CD4-positive, alpha-beta memory T cell (primary cell): Measurements from ENCODE around the gene DSG1. TPM values are rescaled to one million over a fixed set of nuclear protein-coding genes. Genes with fewer than 3 reads are reported as not detected.
"Not testable (repeated sequence)": the region's sequence is repeated elsewhere in the genome, so short reads cannot be mapped to it uniquely, and the experiment has no call there.

ENCODE experiments used
- CTCF ChIA-PET: fragments of 350-600 bp; sonication (Branson Sonifier 250); formaldehyde crosslinking; loops from one replicate; lab custom pipeline; 2021; ENCODE audit warnings: inconsistent platforms; ENCODE audit not compliant: partially characterized antibody; lab: Charles Lee
- POLR2A ChIA-PET: fragments of 350-600 bp; sonication (Branson Sonifier 250); formaldehyde crosslinking; loops from one replicate; lab custom pipeline; 2021; ENCODE audit not compliant: partially characterized antibody; lab: Charles Lee
- DNase-seq, 5 donors: peaks; one replicate each; pipeline versions ENCODE4 v3.0.0 to v3.0.0-alpha.2; 2020 to 2022; ENCODE audit warnings: mixed read lengths in 1 of 5
- H3K27ac ChIP-seq: one replicate; pipeline ENCODE4 v1.7.0; 2013; ENCODE audit warnings: low read depth, low read length
- H3K27me3 ChIP-seq: 2 replicates; pipeline ENCODE4 v1.7.0; 2013; ENCODE audit warnings: mild to moderate bottlenecking, low read length, moderate library complexity; ENCODE audit not compliant: insufficient read depth
- H3K36me3 ChIP-seq: 2 replicates; pipeline ENCODE4 v1.7.0; 2013; ENCODE audit warnings: mild to moderate bottlenecking, low read length, moderate library complexity; ENCODE audit not compliant: insufficient read depth
- H3K4me1 ChIP-seq: 2 replicates; pipeline ENCODE4 v1.7.0; 2013; ENCODE audit warnings: mild to moderate bottlenecking, low read length, moderate library complexity; ENCODE audit not compliant: insufficient read depth
- H3K4me3 ChIP-seq, 2 donors: one replicate each; pipeline ENCODE4 v1.7.0; 2013; ENCODE audit warnings: low read length in 2 of 2, mild to moderate bottlenecking in 1 of 2
- H3K9me3 ChIP-seq, 2 donors: one replicate each; pipeline ENCODE4 v1.7.0; 2013; ENCODE audit warnings: low read length in 2 of 2, control low read depth in 1 of 2; ENCODE audit not compliant: control insufficient read depth in 1 of 2
- H3K27ac Mint-ChIP-seq, 7 donors: one replicate each; pipeline ENCODE4 v1.8.0; 2020 to 2021; ENCODE audit warnings: mixed read lengths in 7 of 7, mild to moderate bottlenecking in 6 of 7, inconsistent platforms in 3 of 7, moderate library complexity in 3 of 7
- H3K27me3 Mint-ChIP-seq, 2 donors: one replicate each; pipeline ENCODE4 v1.8.0; 2020 to 2021; ENCODE audit warnings: mixed read lengths in 2 of 2
- H3K36me3 Mint-ChIP-seq, 2 donors: one replicate each; pipeline ENCODE4 v1.8.0; 2020 to 2021; ENCODE audit warnings: mixed read lengths in 2 of 2, inconsistent platforms in 1 of 2, mild to moderate bottlenecking in 1 of 2
- H3K4me1 Mint-ChIP-seq, 4 donors: one replicate each; pipeline ENCODE4 v1.8.0; 2020 to 2021; ENCODE audit warnings: mixed read lengths in 4 of 4, mild to moderate bottlenecking in 1 of 4
- H3K4me3 Mint-ChIP-seq, 8 donors: one replicate each; pipeline ENCODE4 v1.8.0; 2020 to 2021; ENCODE audit warnings: mixed read lengths in 8 of 8, mild to moderate bottlenecking in 7 of 8, moderate library complexity in 6 of 8, inconsistent platforms in 3 of 8
- H3K9me3 Mint-ChIP-seq, 8 donors: one replicate each; pipeline ENCODE4 v1.8.0; 2020 to 2021; ENCODE audit warnings: mixed read lengths in 8 of 8, mild to moderate bottlenecking in 5 of 8, inconsistent platforms in 3 of 8, moderate library complexity in 1 of 8
- intact Hi-C: fragments of 100-400 bp; cut with micrococcal nuclease; formaldehyde crosslinking; loops from one replicate; pipeline ENCODE4 v1.15.1; 2023
- polyA plus RNA-seq, 2 donors: library from polyadenylated mRNA; unstranded; fragments of 300-500 nt; fragmentation: Illumina TruSeq; gene quantifications; one replicate each; pipeline ENCODE4 v1.2.3, GENCODE V29; 2021
- total RNA-seq, 2 experiments: library from RNA; stranded (reverse); gene quantifications; one replicate each; pipeline ENCODE4 v1.2.3, GENCODE V29; 2021

Gene DSG1
- total and polyA plus RNA-seq, 4 experiments from 2014 or later: not detected

DNA sequence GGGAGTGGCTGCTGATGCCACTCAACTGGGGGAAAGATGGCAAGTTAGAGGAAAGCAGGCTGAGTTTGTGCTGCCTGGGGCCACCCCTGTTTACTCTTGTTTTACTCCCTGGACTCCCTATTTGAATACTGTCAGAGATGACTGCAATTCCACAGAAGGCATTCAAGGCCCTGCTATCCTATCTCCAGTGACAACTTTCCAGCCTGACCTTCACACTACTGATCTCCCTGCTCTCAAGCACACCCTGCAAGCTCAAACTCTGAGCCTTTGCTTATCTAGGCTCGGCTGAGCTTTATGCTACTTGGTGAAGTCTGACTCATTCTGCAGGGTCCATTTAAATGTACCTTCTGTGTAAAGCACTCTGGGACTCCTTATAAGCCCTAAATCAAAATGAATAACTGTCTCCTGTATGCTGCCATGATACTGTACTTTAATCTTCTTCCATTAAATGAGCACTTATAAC, 39.3 kb upstream of the DSG1 start:
- no peaks in the 10 kb centered on the region for H3K36me3 Mint-ChIP-seq
- no peak overlapping the region for H3K4me3 ChIP-seq
- DNase-seq: no peak
- ChIA-PET POLR2A (no interaction called here), CTCF (no interaction called here)
- no peaks in the 10 kb centered on the region for H3K36me3 ChIP-seq
- H3K4me3 Mint-ChIP-seq: no peak overlapping the region
- H3K27ac Mint-ChIP-seq: no peak overlapping the region
- H3K4me1 ChIP-seq: no peaks in the 10 kb centered on the region
- H3K9me3 Mint-ChIP-seq: peaks cover 0 to 5% (median 0%) of the 10 kb centered on the region in 8 donors
- H3K27me3 ChIP-seq: no peaks in the 10 kb centered on the region
- intact Hi-C loops: no loop called here
- H3K27ac ChIP-seq: no peak overlapping the region
- H3K9me3 ChIP-seq: no peaks in the 10 kb centered on the region
- no peaks in the 10 kb centered on the region for H3K4me1 Mint-ChIP-seq
- H3K27me3 Mint-ChIP-seq: no peaks in the 10 kb centered on the region

DNA sequence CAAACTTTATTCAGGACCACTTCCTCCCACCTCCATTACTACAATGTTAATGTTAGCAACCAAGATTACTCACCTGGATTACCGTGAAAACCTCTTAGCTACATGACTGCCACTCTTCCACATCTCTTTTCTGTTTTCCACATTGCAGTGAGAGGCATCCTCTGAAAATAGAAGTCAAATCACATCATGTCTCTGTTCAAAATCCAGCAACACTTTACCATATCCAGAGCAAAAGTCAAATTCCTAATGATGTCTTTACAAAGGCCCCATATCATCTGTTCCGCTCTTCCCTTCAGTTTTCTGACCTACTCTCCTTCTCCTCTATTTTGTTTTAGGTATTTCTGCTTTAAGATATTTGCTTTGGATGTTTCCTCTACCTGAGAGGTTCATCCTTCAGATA, 37.5 kb upstream of the DSG1 start:
- no peak for DNase-seq
- intact Hi-C loops: no loop called here
- Mint-ChIP-seq H3K27me3 (no peaks in the 10 kb centered on the region), H3K36me3 (no peaks in the 10 kb centered on the region), H3K27ac (no peak overlapping the region), H3K4me1 (no peaks in the 10 kb centered on the region), H3K4me3 (no peak overlapping the region), H3K9me3 (peaks cover 0 to 12% (median 2%) of the 10 kb centered on the region in 8 donors)
- Histone ChIP-seq H3K4me1 (no peaks in the 10 kb centered on the region), H3K27ac (no peak overlapping the region), H3K9me3 (no peaks in the 10 kb centered on the region), H3K27me3 (no peaks in the 10 kb centered on the region), H3K4me3 (no peak overlapping the region), H3K36me3 (no peaks in the 10 kb centered on the region)
- POLR2A ChIA-PET: no interaction called here
- CTCF ChIA-PET: no interaction called here

DNA sequence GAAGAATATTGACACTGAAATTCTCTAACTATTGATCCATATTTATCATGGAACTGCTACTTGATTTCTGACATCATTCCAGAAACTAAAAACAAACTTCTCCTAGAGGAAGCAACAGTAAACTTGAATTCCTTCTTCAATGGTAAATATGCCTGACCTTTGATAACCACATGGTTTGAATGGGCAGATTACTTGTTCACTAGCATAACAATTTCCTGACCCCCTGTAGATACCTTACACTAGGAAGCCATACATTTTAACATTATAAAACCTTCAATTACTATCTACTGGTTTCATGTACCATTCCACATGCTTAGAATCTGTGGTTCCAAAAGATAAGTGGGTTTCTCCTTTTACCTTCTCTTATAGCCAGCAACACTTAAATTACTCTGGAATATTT, 36.5 kb upstream of the DSG1 start:
- H3K27ac ChIP-seq: no peak overlapping the region
- Mint-ChIP-seq H3K4me1 (no peaks in the 10 kb centered on the region), H3K9me3 (peaks cover 0 to 19% (median 5%) of the 10 kb centered on the region in 8 donors), H3K4me3 (no peak overlapping the region), H3K27me3 (no peaks in the 10 kb centered on the region), H3K27ac (no peak overlapping the region), H3K36me3 (no peaks in the 10 kb centered on the region)
- DNase-seq: no peak
- H3K27me3 ChIP-seq: no peaks in the 10 kb centered on the region
- intact Hi-C loops: no loop called here
- ChIA-PET CTCF (no interaction called here), POLR2A (no interaction called here)
- H3K9me3 ChIP-seq: no peaks in the 10 kb centered on the region
- no peaks in the 10 kb centered on the region for H3K36me3 ChIP-seq
- H3K4me3 ChIP-seq: no peak overlapping the region
- H3K4me1 ChIP-seq: no peaks in the 10 kb centered on the region

DNA sequence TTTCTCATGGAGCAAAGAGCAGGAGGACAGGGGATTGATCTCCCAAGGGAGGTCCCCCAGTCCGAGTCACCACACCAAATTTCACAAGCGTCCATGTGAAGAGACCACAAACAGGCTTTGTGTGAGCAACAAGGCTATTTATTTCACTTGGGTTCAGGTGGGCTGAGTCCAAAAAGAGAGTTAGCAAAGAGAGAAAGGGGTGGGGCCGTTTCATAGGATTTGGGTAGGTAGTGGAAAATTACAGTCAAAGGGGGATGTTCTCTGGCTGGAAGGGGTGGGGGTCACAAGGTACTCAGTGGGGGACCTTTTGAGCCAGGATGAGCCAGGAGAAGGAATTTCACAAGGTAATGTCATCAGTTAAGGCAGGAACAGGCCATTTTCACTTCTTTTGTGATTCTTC, 28.5 kb upstream of the DSG1 start:
- POLR2A ChIA-PET, H3K27ac Mint-ChIP-seq, H3K27ac ChIP-seq, H3K4me1 ChIP-seq, DNase-seq, H3K36me3 ChIP-seq, H3K4me3 ChIP-seq, H3K4me3 Mint-ChIP-seq, H3K4me1 Mint-ChIP-seq, H3K27me3 Mint-ChIP-seq, intact Hi-C loops, CTCF ChIA-PET, H3K36me3 Mint-ChIP-seq, H3K9me3 ChIP-seq, H3K27me3 ChIP-seq: not testable (repeated sequence)
- H3K9me3 Mint-ChIP-seq: peaks cover 7 to 57% (median 38%) of the 10 kb centered on the region in 8 donors

DNA sequence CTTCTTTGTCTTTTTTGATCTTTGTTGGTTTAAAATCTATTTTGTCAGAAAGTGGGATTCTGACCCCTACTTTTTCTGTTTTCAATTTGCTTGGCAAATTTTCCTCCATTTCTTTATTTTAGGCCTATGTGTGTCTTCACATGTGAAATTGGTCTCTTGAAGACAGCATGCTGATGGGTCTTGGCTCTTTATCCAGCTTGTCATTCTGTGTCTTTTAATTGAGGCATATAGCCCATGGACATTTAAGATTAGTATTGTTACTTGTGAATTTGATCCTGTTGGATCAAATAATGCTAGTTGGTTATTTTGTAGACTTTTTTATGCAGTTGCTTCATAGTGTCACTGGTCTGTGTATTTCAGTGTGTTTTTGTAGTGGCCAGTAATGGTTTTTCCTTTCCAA, 26.3 kb upstream of the DSG1 start:
- Histone ChIP-seq H3K36me3 (no peaks in the 10 kb centered on the region), H3K9me3 (peaks cover 0 to 4% of the 10 kb centered on the region in 2 donors), H3K27ac (no peak overlapping the region), H3K27me3 (no peaks in the 10 kb centered on the region), H3K4me3 (no peak overlapping the region), H3K4me1 (no peaks in the 10 kb centered on the region)
- Mint-ChIP-seq H3K27ac (no peak overlapping the region), H3K4me1 (no peaks in the 10 kb centered on the region), H3K36me3 (no peaks in the 10 kb centered on the region), H3K9me3 (peaks cover 5 to 47% (median 34%) of the 10 kb centered on the region in 8 donors), H3K27me3 (peaks cover 0 to 2% of the 10 kb centered on the region in 2 donors), H3K4me3 (no peak overlapping the region)
- CTCF ChIA-PET: no interaction called here
- no peak for DNase-seq
- POLR2A ChIA-PET: no interaction called here
- intact Hi-C loops: no loop called here

DNA sequence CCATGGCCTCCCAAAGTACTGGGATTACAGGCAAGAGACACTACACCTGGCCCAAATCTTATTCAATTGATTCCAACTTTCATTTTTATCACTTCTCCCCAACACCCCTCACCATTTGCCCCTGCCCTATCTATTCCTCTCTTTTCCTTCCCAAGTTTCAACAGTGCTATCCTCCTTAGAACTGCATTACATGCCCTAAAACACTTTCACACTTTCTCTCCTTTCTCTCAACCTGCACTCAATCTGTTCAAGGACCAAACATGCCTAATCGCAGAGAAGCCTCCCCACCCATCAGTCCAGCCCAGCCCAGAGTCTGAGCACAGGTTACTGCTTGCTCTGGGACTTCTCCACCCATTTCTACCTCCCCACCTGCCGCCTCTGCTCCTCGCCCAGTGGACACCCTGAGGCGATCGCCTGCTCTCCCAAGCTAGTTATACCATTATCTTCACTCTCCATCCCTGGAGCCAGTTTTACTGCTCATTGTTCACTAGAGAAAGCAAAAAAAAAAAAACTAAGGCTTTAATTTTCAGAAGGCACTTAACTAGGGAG, 23.7 kb upstream of the DSG1 start:
- POLR2A ChIA-PET: no interaction called here
- Mint-ChIP-seq H3K4me1 (no peaks in the 10 kb centered on the region), H3K27me3 (peaks cover 0 to 2% of the 10 kb centered on the region in 2 donors), H3K27ac (no peak overlapping the region), H3K9me3 (peaks cover 5 to 39% (median 27%) of the 10 kb centered on the region in 8 donors), H3K36me3 (no peaks in the 10 kb centered on the region), H3K4me3 (no peak overlapping the region)
- intact Hi-C loops: no loop called here
- H3K4me1 ChIP-seq: no peaks in the 10 kb centered on the region
- CTCF ChIA-PET: no interaction called here
- H3K9me3 ChIP-seq: peaks cover 0 to 4% of the 10 kb centered on the region in 2 donors
- H3K36me3 ChIP-seq: no peaks in the 10 kb centered on the region
- no peak overlapping the region for H3K4me3 ChIP-seq
- no peak for DNase-seq
- no peak overlapping the region for H3K27ac ChIP-seq
- H3K27me3 ChIP-seq: no peaks in the 10 kb centered on the region

DNA sequence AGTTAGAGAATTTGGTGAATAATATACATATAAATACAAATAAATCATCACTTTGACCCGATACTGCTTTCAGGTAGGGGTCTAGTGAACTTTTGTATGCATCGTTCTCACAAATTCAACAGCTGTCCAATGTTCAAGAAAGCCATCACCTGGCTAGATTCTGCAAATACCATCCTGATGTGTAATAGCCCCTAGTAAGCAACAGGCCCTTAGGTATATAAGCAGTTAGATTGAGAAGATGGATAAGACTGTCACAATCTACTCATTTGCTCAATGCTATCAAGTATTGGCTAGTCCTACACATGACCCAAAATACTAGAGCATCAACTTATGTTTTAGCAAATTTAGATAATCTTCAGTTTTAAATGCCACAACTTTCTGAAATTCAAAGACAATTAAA, 20.7 kb upstream of the DSG1 start:
- CTCF ChIA-PET: no interaction called here
- POLR2A ChIA-PET: no interaction called here

More for the DNA sequence above, 20.7 kb upstream of the DSG1 start:
- no peaks in the 10 kb centered on the region for H3K36me3 Mint-ChIP-seq
- no peaks in the 10 kb centered on the region for H3K4me1 Mint-ChIP-seq
- H3K27me3 ChIP-seq: no peaks in the 10 kb centered on the region
- no peaks in the 10 kb centered on the region for H3K4me1 ChIP-seq
- no peak overlapping the region for H3K4me3 ChIP-seq
- DNase-seq: no peak
- intact Hi-C loops: no loop called here
- no peaks in the 10 kb centered on the region for H3K36me3 ChIP-seq
- H3K27ac Mint-ChIP-seq: no peak overlapping the region
- H3K9me3 ChIP-seq: peaks cover 0 to 4% of the 10 kb centered on the region in 2 donors
- H3K9me3 Mint-ChIP-seq: peaks cover 0 to 21% (median 16%) of the 10 kb centered on the region in 8 donors
- H3K27ac ChIP-seq: no peak overlapping the region
- no peak overlapping the region for H3K4me3 Mint-ChIP-seq
- H3K27me3 Mint-ChIP-seq: peaks cover 0 to 2% of the 10 kb centered on the region in 2 donors
